Activated T-cell treated with anti-CD3 and anti-CD28 coated beads, Interleukin-2, amount 50 U/mL, for 1 hour (primary cell): ENCODE measurements around the gene APBA2.

Experiments used
- DNase-seq: peaks from one replicate; pipeline ENCODE4 v3.0.0-alpha.2; 2020

Gene APBA2

DNA sequence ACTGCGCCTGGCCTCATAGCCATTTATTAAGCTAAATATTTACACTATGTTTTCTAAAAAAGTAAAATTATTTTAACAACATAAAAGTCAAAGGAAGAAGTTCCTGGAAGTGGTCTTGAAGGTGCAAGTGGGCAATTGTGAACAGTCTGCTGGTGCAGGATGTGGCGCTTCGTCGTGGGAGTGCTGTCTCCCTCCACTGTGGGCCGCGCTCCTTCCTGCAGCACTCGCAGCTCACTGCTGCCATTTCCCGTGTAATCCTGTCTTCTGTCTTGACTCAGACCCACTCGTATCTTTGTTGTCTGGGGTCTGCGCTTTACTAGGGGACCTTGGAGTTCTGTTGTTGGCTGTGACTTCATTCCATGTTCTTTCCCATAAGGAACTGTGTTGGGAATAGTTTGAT, 56.3 kb downstream of the APBA2 start:
- DNase-seq, result peak; percentile 54

DNA sequence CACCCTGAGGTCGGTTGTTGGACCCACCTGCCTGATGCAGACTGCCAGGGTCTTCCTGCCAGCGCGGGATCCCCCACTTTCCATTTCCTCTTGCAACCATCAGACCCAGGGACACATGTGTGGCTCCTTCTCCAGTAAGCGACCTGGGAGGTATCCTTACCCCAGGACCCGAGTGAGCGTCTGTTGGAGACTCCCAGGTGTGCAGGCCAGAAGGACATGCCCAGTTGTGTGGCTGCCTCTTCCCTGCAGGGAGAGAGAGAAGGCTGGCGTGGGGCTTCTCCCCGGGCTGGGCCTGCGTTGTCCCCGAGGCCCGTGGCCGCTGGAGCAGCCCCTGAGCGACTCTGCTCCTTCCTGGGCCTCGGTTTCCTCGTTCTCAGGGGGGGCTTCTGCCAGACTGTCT, 56.8 kb downstream of the APBA2 start:
- no peak for DNase-seq

DNA sequence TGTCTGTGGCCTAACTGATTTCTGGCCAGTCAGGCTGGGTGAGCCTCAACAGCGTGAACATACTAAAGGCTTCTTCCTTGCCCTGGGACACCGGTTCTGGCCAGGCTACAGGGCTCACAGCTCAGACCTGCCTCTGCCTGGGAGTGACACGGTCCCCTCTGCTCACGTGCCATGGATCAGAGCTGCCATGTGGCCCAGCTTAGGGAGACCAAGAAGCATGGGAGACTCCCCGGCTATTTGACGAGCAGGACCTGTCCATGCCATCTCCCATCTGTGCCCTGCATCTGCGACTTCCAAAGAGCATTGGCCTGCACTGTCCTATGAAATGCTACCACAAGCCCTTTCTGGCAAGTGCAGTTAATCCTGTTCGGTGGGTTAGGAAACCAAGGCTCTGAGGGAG, 57.4 kb downstream of the APBA2 start:
- DNase-seq, result no peak

DNA sequence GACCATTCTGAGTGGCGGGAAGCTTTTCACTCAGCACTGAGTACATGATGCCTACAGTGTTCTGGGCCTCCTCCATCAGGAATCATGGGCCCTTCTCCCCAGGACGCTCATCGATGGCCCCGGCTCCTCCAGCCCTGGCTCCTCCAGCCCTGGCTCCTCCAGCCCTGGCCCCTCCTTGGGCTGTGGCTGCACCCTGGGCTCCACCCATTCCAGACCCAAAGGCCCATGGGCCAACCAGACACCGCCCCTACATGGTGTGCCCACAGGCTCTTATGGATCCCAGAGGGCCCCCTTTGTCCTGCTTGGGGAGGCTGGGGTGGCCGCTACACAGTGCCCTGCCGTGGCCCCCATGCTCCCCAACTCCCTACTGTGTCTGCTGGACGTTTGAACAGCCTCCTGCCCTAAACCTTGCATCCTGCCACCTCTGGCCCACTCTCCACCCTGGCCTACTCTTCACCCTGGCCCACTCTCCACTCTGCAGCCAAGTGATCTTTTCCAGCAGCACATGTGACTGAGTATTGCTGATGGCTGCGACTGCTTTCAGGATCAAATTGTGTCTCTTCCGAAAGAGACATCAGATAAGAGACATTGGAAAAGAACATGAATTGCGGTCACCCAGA, 57.9 kb downstream of the APBA2 start:
- no peak for DNase-seq

DNA sequence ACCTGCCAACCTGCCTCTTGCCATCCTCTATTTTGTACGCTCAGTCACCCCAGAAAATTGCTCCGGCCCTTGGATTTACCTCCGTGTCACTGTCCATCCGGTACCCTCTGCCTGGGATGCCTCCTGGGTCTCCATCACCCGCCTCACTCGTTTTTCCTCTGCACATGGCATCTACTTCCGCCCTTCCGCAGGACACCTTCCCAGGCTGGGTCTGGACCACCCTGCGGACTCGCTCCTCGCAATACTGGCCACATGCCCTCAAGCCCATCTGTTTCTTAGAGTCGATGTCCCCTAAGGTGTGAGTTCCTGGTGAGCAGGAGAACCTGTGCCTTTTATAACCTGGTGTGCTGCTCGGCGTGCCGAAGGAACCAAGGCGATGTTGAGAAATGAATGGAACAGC, 58.5 kb downstream of the APBA2 start:
- DNase-seq, result no peak

DNA sequence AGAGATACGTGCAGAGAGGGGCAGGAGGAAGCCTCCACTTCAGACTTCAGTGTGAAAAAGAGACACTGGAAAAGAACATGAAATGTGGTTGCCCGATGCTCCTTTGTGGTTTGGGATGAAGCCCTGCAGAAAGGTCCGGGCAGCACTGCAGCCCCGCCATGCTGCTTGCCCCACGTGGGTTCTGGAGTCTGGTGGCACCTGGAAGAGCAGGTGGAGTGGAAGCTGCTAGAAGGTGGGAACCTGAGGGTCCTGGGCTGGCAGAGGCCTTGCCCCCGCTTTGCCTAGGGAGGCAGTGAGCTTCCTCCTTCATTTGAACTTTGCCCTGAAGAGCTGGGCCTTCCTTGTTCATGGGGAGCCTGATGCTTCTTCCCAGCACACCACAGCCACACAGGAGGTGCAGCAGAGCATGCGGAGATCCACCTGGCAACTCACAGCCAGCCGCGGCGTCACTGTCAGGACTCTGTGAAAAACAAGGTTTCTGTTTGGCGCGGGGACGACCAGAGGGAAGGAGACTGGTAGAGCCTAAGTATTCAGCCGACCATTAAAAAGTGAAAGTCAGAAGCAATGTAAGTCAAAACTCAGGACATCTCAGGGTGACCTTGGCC, 59.0 kb downstream of the APBA2 start:
- DNase-seq, result no peak

DNA sequence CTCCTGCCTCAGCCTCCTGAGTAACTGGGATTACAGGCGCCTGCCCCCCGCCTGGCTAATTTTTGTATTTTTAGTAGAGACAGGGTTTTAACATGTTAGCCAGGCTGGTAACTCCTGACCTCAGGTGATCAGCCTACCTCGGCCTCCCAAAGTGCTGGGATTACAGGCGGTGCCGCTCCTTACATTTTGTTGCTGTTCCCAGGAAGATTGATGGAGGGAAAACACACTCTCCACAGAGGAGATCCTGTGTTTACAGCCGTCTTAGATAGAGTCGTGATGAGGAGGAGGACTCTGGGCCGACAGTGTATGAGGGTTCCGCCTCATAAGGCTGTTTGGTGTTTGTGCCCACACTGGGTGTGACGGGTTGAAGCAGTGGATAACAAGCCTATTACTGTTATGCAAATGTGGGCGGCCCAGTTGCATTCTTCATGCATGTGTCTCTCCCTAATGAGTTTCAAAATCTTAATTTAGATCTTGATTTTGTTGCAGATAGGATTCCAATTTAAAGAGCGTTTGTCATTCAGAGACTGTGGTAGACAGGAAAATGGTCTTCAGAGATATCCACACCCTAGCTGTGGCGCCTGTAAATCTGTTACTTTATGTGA, 60.0 kb downstream of the APBA2 start:
- no peak for DNase-seq

DNA sequence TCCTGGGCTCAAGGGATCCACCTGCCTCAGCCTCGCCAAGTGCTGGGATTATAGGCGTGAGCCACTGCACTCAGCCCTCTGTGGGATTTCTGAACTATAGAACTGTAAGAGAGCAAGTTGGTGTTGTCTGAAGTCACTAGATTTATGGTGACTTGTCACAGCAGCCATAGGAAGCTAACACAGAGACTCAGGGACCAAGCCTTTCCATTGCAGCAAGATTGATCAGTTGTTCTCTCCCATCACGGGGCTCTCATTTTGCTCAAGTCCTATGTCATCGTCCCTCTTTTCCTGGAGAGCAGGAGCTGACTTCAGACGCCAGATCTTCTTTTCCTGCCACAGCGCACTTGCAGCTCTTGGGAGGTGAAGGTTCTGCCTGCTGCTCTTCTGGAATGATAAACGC, 61.0 kb downstream of the APBA2 start:
- DNase-seq, result no peak

DNA sequence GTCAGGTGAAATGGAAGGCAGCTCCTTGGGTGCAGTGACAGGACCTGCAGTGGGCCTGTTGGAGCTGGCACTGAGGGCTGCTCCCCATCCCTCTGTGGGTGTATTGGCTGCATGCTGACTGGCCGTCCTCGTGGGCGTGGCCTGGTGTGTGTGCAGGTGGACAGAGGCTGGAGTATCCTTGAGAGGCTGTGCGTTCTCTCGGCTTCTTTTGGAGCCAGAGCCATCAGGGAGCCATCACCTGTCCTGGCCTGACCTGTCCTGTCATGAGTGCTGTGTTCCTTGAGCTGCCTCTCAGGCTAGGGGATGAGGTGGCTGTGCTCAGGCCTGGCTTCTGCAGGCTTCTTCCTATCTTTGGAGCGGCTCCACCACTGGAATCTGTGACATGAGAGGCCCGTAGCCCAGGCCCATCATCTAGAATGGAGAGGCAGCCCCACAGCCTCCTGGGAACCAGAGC, 61.5 kb downstream of the APBA2 start:
- no peak for DNase-seq

DNA sequence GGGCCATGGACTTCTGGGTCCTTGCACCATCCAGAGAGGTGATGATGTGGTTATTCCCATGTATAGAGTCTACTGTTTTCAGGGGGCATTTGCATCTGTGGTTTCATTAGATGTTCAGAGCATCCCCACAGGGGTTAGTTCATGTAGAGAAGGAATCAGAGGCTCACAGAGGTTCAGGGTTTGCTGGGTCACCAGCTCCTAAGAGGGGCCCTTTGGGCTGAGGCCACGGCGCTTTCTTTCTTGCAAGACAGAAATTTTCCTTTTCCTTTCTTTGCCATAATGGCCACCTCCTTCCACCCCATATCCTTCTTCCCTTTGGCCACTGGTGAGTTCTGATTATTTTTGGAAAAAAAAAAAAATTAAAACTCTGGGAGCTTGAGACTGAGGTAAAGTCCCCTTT, 62.3 kb downstream of the APBA2 start:
- DNase-seq, result no peak

DNA sequence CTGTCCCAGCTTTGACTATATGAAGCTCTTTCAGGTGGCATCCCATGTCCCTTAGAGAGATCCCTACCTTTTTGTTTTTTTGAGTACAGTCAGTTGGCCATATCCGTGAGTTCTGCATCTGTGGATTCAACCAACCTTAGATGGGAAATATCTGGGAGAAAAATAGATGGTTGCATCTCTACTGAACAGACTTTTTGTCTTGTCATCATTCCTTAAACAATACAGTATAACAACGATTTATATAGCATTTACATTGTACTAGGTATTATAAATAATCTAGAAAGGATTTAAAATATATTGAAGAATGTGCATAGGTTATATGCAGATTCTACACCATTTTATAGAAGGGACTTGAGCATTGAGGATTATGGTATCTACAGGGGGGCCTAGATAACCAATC, 65.1 kb downstream of the APBA2 start:
- no peak for DNase-seq

DNA sequence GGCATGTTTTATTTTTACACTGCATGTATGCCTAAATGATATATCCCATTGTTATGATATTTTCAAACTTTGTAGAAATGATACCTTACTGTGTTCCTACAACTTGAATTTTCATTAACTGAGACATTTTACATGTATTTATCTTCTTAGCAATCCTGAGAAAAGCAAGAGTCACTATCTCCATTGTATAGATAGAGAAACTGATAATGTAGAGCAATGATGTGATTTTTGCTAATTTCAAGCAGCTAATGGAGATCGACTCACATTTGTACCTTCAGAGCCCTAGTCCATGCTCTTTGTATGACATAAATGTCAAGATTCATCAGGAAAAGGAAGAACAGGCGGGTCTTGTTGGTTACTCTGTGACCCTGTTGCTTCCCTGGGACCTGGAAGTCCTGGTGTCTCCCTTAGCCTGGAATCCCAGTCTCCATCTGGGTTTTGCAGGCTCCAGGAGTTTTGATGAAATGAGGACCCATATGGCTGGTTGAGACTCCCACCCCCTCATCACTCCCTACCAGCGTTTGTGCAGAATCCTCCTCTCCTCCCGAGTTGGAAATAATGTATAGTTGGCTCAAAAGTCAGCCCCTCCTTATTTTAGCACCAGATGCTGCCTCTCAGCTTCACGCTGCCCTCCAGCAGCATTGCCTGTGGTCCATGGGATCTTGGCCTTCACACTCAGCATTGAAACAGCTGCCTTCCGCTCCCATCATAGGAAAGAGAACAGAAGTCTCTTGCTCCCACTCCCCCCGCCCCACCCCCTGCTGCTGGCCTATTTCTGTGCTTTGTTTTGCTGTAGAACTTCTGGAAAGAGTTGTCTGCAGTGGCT, 67.1 kb downstream of the APBA2 start:
- no peak for DNase-seq

DNA sequence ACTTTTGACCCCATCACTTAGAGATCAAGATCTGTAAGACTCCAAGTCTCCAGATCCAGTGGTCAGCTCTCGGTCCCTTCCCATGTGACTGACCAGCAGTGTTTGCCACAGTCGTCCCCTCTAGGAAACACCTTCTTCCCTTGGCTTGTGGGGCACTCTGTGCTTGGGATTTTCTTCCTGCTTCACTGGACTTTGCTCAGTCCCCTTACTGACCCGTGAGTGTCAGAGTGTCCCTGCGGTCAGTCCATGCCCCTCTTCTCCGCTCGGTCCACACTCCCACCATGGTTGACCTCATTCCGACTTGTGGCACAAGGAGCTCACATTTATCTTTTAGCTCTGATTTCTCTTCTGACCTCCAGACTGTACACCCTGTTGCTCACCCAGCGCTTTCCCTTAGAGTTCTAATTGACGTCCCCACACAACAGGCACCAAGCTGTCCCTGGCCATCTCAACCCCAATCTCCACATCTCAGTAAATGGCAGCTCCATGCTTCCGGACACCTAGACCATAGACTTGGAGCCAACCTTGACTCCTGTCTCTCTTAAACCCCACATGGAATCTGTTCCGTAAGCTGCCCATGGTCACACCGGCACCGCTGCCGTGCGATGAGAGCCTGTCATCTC, 67.9 kb downstream of the APBA2 start:
- no peak for DNase-seq

DNA sequence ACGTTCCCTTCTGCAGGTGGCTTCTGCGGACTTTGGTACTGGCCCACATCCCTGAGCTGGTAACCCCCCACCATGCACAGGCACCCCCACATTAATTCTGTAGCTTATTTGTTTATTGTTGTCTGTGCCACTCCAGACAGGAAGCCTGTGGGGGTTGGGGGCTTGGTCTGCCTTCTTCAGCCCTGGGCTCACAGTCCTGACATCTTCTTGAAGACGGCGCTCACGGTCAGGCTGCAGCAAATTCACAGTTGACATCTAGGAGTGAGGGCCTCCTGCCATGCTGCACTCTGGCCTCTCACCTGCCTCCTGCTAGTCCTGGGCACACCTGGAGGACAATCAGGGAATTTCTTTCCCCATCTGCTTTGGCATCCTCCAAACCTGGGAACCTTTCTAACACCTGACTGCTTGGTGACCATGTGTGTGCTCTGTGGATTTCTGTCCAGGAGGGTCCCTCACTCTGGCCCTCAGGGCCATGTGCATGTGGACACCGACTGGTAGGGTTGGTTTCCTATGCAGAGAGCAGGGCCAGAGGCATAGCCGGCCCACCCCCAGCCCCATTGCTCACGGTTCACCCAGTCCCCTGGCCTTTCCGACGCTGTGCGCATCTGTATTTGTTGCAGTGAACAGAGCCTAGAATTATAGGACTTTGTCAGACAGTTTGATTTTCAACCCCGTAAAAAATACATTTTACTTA, 68.8 kb downstream of the APBA2 start:
- no peak for DNase-seq

DNA sequence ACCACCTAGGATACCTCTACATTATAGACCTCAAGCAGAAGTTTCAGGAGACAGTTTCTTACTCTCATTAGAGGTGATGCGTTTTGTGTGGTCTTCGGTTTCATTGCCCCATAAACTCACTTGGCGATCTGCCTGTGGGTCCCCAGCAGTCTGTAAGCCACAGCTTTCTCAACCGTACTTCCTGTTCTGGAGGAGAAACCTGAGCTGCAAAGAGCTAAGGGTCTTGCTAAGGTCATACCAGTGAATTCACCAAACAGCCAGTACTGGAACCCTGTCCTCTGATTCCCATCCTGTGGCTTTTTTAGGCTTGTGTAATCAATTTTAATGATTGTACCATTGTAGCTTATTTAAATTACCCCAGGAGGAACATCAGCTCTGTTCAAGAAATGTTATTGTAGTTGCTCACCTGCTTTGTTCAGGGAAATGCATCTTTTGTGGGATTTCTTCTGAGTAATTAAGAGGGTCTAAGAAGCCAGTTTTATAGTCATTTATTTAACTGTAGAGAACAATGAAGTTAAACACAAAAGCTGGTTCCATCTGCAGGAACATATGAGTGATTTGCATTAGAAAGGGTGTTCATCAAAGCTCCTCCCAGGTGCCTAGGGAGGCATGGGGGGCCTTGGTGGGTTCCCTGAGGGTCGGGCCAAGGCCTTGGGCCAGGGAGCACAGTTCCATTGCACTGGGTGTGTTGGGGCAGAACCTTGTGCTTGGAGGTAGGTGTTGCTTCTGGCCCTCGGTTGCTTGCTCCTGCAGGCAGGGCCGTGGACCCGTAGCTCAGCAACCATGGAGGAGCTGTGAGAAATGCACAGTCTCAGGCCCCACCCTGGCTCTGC, 69.6 kb downstream of the APBA2 start:
- DNase-seq, result no peak

DNA sequence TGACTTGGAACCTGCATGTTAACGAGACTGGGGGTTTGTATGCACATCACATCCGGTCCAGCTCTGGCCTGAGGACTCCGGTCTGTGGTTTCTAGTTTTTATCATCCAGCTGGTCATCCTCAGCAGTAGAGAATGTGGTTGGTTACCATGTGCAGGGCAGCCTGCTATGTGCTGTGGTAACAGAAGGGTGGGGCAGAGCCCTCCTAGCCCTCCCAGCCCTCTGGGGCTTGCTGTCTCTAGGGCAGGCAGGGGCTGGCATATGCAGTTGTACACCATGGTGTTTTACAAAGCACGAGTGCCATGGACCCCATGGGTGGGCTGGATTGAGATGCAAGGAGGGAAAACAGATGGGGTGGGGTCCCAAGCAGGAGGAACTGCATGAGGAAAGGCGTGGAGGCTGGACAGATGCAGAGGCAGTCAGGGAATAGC, 70.2 kb downstream of the APBA2 start:
- DNase-seq, result no peak

DNA sequence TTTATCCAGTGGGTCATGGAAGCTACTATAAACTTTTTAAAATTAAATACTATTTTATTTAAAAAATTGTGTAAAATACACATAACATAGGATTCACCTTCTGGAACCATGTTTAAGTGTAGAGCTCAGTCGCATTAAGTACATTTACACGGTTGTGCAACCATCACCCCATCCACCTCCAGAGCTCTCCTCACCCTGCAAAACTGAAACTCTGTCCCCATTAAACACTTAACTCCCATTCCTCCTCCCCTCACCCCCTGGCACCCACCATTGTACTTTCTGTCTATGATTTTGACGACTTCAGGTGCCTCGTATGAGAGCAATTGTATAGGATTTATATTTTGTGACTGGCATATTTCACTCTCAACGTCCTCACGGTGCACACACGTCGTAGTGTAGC, 70.7 kb downstream of the APBA2 start:
- DNase-seq, result no peak

DNA sequence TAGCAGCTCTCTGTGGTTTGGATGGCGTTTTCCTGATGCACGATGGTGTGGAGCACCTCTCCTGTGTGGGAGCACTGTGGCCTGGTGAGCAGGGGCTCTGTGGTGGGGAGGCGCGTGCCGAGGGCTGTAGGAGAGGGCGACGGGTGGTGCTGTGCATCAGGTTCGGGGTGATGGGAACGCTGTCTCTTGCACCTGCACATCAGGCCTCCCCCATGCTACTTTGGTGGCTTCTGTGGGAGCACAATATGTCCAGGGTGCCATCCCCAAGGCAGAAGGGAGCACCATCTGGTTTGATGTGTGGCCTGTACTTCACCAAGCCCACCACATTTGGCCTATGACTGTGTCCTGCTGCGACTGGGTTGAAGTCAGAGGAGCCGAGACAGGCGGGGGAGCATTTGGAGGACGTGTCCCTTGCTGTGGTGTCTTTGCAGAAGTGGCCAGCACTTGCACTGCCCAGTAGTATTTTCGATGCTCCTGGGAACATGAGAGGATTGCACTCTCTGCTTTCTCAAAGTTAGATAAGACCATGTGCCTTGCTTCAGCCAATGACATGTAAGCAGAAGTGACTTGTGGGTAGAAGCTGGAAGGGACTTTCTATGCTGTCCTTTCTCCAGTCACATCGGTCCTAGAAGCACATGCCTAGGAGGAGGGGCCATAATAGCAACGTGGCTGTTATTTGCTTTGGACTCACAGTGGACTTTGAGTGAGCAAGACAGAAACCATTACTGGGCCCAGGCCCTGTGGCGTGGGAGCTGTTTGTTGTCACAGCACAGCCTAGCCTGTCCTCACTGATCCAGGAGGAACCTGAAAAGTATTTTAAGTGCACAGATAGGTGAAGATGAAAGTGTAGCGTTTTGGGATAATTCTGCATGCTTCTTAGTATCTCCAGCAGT, 72.1 kb downstream of the APBA2 start:
- DNase-seq, result no peak

DNA sequence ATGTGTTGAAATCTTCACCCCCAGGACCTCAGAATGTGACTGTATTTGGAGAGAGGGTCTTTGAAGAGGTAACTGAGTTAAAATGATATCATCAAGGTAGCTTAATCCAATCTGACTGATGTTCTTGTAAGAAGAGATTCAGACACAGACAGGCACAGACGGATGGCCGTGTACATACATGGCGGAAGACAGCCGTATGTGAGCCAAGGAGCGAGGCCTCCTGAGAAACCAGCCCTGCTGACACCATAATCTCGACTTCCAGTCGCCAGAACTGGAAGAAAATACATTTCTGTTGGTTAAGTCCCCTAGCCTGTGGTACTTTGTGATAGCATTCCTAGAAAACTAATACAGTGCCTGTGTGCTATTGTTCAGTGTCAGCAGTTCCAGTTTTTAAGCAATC, 73.6 kb downstream of the APBA2 start:
- DNase-seq, result no peak

DNA sequence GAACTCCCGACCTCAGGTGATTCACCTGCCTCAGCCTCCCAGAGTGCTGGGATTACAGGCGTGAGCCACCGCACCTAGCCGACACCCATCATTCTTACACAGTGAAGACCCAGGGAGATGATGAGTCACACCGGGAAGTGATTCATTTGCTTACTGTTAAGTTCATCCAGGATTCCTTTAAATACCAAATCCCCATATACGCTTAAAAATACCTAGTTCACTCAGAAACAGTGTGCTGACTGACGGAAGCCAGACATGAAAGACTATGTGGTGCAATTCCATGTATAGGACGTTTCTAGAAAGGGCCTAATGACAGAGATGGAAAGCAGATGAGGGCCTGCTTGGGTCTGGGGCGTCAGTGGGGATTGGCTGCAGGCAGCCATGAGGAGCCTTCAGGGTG, 75.2 kb downstream of the APBA2 start:
- no peak for DNase-seq

DNA sequence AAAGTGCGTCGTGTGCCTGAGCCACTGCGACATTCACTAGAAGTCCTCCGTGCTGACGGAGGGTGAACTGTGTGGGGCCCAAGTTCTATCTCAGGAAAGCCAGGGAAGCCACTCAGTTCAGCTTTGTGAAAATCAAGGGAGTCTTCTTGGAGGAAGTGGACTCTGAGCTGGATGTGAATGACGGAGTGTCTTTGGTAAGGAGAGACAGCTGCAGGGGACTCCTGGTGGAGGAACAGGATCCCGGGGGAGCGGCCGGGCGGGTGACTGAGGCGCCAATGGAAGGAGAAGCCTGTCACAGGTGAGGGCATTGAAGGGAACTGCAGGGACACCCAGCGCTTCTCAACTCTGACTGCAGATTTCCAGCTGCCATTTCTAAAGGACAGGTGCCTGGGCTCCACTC, 75.6 kb downstream of the APBA2 start:
- DNase-seq, result no peak
